GM23338 (cell line): ENCODE measurements around the gene EMID1. TPM values are rescaled to one million over a fixed set of nuclear protein-coding genes. Genes with fewer than 3 reads are reported as not detected.
A peak's percentile ranks its signal among the peaks of the same experiment; 100 is the strongest.

Experiments
- ATAC-seq: fragments of 200-7000 bp; cut with Tn5 transposase; 3 replicates; pipeline ENCODE4 v1.9.1; 2020
- DNase-seq: peaks from one replicate; pipeline ENCODE4 v3.0.0-alpha.2; 2015; ENCODE audit warnings: low spot score
- H2AFZ ChIP-seq: fragments of 200-600 bp; sonication (generic); 2 replicates; pipeline ENCODE4 v1.8.0; 2016; ENCODE audit warnings: antibody characterized with exemption, mild to moderate bottlenecking, moderate library complexity
- H3F3A ChIP-seq: fragments of 200-600 bp; sonication (generic); replicated peaks from 2 replicates; pipeline ENCODE4 v1.8.0; 2017; ENCODE audit warnings: antibody characterized with exemption, mixed run types, low read depth
- H3K27ac ChIP-seq: fragments of 200-600 bp; sonication (generic); 2 replicates; pipeline ENCODE4 v1.6.1; 2016; ENCODE audit warnings: low read depth
- H3K27me3 ChIP-seq: fragments of 200-600 bp; sonication (generic); 2 replicates; pipeline ENCODE4 v1.8.0; 2016; ENCODE audit warnings: mild to moderate bottlenecking, mixed run types, moderate library complexity; ENCODE audit not compliant: insufficient read depth
- H3K36me3 ChIP-seq: fragments of 200-600 bp; sonication (generic); 2 replicates; pipeline ENCODE4 v1.8.0; 2016; ENCODE audit warnings: mild to moderate bottlenecking; ENCODE audit not compliant: insufficient read depth
- H3K4me1 ChIP-seq: fragments of 200-600 bp; sonication (generic); 2 replicates; pipeline ENCODE4 v1.8.0; 2016; ENCODE audit warnings: mild to moderate bottlenecking, moderate library complexity; ENCODE audit not compliant: insufficient read depth
- H3K4me2 ChIP-seq: fragments of 200-600 bp; sonication (generic); 2 replicates; pipeline ENCODE4 v1.7.1; 2017; ENCODE audit warnings: mixed run types
- H3K4me3 ChIP-seq: fragments of 200-600 bp; sonication (generic); 2 replicates; pipeline ENCODE4 v1.6.1; 2016; ENCODE audit warnings: mixed run types
- H3K79me2 ChIP-seq: fragments of 200-600 bp; sonication (generic); replicated peaks from 2 replicates; pipeline ENCODE4 v1.8.0; 2017; ENCODE audit warnings: mild to moderate bottlenecking; ENCODE audit not compliant: insufficient read depth
- H3K9me2 ChIP-seq: fragments of 200-600 bp; sonication (generic); 2 replicates; pipeline ENCODE4 v1.8.0; 2017; ENCODE audit not compliant: insufficient read depth
- H4K20me1 ChIP-seq: fragments of 200-600 bp; sonication (generic); replicated peaks from 2 replicates; pipeline ENCODE4 v1.8.0; 2017; ENCODE audit warnings: mild to moderate bottlenecking; ENCODE audit not compliant: insufficient read depth
- H3K27ac Mint-ChIP-seq: 2 replicates; pipeline ENCODE4 v1.8.0; 2020; ENCODE audit warnings: inconsistent platforms, mild to moderate bottlenecking, moderate library complexity, mixed read lengths
- H3K27me3 Mint-ChIP-seq: 3 replicates; pipeline ENCODE4 v1.8.0; 2022; ENCODE audit warnings: low read depth, mild to moderate bottlenecking, moderate library complexity, mixed read lengths, inconsistent platforms; ENCODE audit not compliant: insufficient read depth, poor library complexity
- H3K36me3 Mint-ChIP-seq: 3 replicates; pipeline ENCODE4 v1.8.0; 2021; ENCODE audit warnings: low read depth, mild to moderate bottlenecking, inconsistent platforms, moderate library complexity, mixed read lengths
- H3K4me1 Mint-ChIP-seq: 3 replicates; pipeline ENCODE4 v1.8.0; 2020; ENCODE audit warnings: mild to moderate bottlenecking, inconsistent platforms, mixed read lengths
- H3K4me3 Mint-ChIP-seq: 3 replicates; pipeline ENCODE4 v1.8.0; 2021; ENCODE audit warnings: moderate library complexity, mild to moderate bottlenecking, inconsistent platforms, mixed read lengths
- H3K9me3 Mint-ChIP-seq: 3 replicates; pipeline ENCODE4 v1.8.0; 2020; ENCODE audit warnings: moderate library complexity, mild to moderate bottlenecking, inconsistent platforms, mixed read lengths
- POLR2AphosphoS5 ChIP-seq: IDR thresholded peaks from 2 replicates; pipeline ENCODE4 v1.6.1; 2016; ENCODE audit warnings: antibody characterized with exemption, low read depth
- polyA plus RNA-seq: library from polyadenylated mRNA; unstranded; fragments of >200 nt; fragmentation: Nextera tagmentation; extraction: Ambion mirVana; gene quantifications from 2 replicates; pipeline ENCODE4 v1.2.1, GENCODE V29; 2016
- total RNA-seq: library from RNA; depleted of rRNA; stranded (reverse); fragments of >200 nt; shearing (Covaris generic); gene quantifications from 2 replicates; pipeline ENCODE4 v1.2.3, GENCODE V29; 2014
- TF ChIP-seq, protein P1 (sequence below): fragments of 250-450 bp; sonication (Bioruptor Pico); IDR thresholded peaks from 2 replicates; pipeline ENCODE4 v1.5.0; 2020; ENCODE audit warnings: mild to moderate bottlenecking, moderate library complexity
- TF ChIP-seq, protein P2 (sequence below), 2 experiments: fragments of 200-600 bp in 1 of 2; sonication (generic) in 1 of 2; conservative IDR thresholded peaks; 2 replicates each; pipeline versions ENCODE4 v1.5.1 to v1.6.1; 2016 to 2017; ENCODE audit warnings: antibody characterized with exemption in 2 of 2, low read depth in 2 of 2, mild to moderate bottlenecking in 2 of 2, moderate library complexity in 1 of 2

The EMID1 gene
- total and polyA plus RNA-seq, 2 experiments from 2014 or later = 3.0 to 13.4 TPM

DNA sequence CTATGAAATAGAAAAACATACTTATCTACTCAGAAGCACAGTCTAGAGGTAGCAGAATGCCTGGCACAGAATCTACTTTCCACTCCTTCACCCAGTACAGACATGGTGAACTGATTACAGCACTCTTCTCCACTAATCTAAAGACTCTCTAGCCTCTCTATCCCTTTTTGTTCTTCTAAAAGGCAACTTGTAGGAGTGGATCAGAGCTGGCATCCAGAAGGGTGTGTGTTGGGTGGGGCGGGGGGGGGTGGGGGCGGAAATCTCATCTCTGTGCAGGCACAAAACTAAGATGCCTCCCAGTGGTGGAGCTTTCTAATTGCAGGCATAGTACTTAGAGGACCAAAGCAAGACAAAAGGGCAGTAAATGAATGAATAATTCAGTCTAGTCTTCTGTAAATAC is 11.5 kb upstream of the EMID1 start:
- Histone ChIP-seq H3K27ac (no peak overlapping the region), H3K79me2 (no peaks in the 10 kb centered on the region), H3K4me2 (no peak overlapping the region), H3K4me3 (no peak overlapping the region), H3K9me2 (no peaks in the 10 kb centered on the region), H3K27me3 (no peaks in the 10 kb centered on the region), H3F3A (no peaks in the 10 kb centered on the region), H4K20me1 (no peaks in the 10 kb centered on the region), H3K36me3 (no peaks in the 10 kb centered on the region), H3K4me1 (no peaks in the 10 kb centered on the region), H2AFZ (no peak overlapping the region)
- Mint-ChIP-seq H3K4me3 (no peak overlapping the region), H3K4me1 (0 out of 3 replicates have a peak, but pooled peaks cover 2% of the 10 kb centered on the region), H3K27me3 (peaks cover 7% of the 10 kb centered on the region), H3K27ac (no peak overlapping the region), H3K36me3 (peaks cover 3% of the 10 kb centered on the region; the same call in 2 of the 3 replicates), H3K9me3 (peaks cover 5% of the 10 kb centered on the region; the same call in 2 of the 3 replicates)
- TF ChIP-seq POLR2AphosphoS5 = no peak
- TF ChIP-seq, protein P1, sequence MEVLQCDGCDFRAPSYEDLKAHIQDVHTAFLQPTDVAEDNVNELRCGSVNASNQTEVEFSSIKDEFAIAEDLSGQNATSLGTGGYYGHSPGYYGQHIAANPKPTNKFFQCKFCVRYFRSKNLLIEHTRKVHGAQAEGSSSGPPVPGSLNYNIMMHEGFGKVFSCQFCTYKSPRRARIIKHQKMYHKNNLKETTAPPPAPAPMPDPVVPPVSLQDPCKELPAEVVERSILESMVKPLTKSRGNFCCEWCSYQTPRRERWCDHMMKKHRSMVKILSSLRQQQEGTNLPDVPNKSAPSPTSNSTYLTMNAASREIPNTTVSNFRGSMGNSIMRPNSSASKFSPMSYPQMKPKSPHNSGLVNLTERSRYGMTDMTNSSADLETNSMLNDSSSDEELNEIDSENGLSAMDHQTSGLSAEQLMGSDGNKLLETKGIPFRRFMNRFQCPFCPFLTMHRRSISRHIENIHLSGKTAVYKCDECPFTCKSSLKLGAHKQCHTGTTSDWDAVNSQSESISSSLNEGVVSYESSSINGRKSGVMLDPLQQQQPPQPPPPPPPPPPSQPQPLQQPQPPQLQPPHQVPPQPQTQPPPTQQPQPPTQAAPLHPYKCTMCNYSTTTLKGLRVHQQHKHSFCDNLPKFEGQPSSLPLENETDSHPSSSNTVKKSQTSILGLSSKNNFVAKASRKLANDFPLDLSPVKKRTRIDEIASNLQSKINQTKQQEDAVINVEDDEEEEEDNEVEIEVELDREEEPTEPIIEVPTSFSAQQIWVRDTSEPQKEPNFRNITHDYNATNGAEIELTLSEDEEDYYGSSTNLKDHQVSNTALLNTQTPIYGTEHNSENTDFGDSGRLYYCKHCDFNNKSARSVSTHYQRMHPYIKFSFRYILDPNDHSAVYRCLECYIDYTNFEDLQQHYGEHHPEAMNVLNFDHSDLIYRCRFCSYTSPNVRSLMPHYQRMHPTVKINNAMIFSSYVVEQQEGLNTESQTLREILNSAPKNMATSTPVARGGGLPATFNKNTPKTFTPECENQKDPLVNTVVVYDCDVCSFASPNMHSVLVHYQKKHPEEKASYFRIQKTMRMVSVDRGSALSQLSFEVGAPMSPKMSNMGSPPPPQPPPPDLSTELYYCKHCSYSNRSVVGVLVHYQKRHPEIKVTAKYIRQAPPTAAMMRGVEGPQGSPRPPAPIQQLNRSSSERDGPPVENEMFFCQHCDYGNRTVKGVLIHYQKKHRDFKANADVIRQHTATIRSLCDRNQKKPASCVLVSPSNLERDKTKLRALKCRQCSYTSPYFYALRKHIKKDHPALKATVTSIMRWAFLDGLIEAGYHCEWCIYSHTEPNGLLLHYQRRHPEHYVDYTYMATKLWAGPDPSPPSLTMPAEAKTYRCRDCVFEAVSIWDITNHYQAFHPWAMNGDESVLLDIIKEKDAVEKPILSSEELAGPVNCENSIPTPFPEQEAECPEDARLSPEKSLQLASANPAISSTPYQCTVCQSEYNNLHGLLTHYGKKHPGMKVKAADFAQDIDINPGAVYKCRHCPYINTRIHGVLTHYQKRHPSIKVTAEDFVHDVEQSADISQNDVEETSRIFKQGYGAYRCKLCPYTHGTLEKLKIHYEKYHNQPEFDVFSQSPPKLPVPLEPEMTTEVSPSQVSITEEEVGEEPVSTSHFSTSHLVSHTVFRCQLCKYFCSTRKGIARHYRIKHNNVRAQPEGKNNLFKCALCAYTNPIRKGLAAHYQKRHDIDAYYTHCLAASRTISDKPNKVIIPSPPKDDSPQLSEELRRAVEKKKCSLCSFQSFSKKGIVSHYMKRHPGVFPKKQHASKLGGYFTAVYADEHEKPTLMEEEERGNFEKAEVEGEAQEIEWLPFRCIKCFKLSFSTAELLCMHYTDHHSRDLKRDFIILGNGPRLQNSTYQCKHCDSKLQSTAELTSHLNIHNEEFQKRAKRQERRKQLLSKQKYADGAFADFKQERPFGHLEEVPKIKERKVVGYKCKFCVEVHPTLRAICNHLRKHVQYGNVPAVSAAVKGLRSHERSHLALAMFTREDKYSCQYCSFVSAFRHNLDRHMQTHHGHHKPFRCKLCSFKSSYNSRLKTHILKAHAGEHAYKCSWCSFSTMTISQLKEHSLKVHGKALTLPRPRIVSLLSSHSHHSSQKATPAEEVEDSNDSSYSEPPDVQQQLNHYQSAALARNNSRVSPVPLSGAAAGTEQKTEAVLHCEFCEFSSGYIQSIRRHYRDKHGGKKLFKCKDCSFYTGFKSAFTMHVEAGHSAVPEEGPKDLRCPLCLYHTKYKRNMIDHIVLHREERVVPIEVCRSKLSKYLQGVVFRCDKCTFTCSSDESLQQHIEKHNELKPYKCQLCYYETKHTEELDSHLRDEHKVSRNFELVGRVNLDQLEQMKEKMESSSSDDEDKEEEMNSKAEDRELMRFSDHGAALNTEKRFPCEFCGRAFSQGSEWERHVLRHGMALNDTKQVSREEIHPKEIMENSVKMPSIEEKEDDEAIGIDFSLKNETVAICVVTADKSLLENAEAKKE (CRISPR knock-in tag) = no peak
- TF ChIP-seq, protein P2, sequence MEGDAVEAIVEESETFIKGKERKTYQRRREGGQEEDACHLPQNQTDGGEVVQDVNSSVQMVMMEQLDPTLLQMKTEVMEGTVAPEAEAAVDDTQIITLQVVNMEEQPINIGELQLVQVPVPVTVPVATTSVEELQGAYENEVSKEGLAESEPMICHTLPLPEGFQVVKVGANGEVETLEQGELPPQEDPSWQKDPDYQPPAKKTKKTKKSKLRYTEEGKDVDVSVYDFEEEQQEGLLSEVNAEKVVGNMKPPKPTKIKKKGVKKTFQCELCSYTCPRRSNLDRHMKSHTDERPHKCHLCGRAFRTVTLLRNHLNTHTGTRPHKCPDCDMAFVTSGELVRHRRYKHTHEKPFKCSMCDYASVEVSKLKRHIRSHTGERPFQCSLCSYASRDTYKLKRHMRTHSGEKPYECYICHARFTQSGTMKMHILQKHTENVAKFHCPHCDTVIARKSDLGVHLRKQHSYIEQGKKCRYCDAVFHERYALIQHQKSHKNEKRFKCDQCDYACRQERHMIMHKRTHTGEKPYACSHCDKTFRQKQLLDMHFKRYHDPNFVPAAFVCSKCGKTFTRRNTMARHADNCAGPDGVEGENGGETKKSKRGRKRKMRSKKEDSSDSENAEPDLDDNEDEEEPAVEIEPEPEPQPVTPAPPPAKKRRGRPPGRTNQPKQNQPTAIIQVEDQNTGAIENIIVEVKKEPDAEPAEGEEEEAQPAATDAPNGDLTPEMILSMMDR (conservative IDR thresholded peaks at IDR 0.05; ENCODE audit: low read depth in 2 of 2) = peak; percentile 31 to 46; a peak in 3 of 4 replicates
- DNase-seq (peak; percentile 46), ATAC-seq (no peak)
